Measurements from ENCODE around the gene ARID5A. TPM values are rescaled to one million over a fixed set of nuclear protein-coding genes. Genes with fewer than 3 reads are reported as not detected.
A peak's percentile ranks its signal among the peaks of the same experiment; 100 is the strongest.

The ARID5A gene
- total RNA-seq, 2 experiments from 2014 or later = 326 to 342 TPM

DNA sequence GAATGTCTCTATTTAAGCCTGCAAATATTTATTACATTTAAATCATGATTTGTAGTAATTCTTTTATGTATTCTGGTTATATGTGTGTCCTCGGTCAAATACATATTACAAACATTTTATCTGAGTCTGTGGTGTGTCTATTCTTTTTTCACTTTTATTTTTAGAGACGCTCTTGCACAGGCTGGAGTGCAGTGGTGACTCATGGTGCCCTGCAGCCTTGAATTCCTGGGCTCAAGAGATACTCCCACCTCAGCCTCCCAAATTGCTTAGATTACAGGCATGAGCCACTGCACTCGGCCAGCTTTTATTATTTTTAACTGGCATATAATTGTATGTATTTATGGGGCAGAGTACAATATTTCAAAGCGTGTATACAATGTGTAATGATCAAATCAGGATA is 47.5 kb downstream of the ARID5A start:
- H3K4me1 ChIP-seq (ENCODE audit: insufficient read depth, low read length) = no peaks in the 10 kb centered on the region
- H3K9me3 ChIP-seq (ENCODE audit: control insufficient read depth in 1 of 2, insufficient read depth in 1 of 2, low read length in 2 of 2) = no peaks in the 10 kb centered on the region
- H3K4me1 Mint-ChIP-seq (ENCODE audit: low read depth) = peaks cover 15% of the 10 kb centered on the region
- DNase-seq (no peak), ATAC-seq (ENCODE audit: poor library complexity) (no peak)
- H3K9me3 Mint-ChIP-seq = no peaks in the 10 kb centered on the region
- H3K27me3 Mint-ChIP-seq = no peaks in the 10 kb centered on the region
- H3K27ac Mint-ChIP-seq = no peak overlapping the region
- CTCF ChIA-PET = no interaction called here
- H3K36me3 Mint-ChIP-seq (ENCODE audit: low read depth) = peaks cover 21% of the 10 kb centered on the region
- POLR2A ChIA-PET = no interaction called here
- no peak overlapping the region for H3K4me3 Mint-ChIP-seq
- TF ChIP-seq, protein P1, sequence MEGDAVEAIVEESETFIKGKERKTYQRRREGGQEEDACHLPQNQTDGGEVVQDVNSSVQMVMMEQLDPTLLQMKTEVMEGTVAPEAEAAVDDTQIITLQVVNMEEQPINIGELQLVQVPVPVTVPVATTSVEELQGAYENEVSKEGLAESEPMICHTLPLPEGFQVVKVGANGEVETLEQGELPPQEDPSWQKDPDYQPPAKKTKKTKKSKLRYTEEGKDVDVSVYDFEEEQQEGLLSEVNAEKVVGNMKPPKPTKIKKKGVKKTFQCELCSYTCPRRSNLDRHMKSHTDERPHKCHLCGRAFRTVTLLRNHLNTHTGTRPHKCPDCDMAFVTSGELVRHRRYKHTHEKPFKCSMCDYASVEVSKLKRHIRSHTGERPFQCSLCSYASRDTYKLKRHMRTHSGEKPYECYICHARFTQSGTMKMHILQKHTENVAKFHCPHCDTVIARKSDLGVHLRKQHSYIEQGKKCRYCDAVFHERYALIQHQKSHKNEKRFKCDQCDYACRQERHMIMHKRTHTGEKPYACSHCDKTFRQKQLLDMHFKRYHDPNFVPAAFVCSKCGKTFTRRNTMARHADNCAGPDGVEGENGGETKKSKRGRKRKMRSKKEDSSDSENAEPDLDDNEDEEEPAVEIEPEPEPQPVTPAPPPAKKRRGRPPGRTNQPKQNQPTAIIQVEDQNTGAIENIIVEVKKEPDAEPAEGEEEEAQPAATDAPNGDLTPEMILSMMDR (IDR thresholded peaks at IDR 0.05) = no peak
- H3K27me3 ChIP-seq (ENCODE audit: control insufficient read depth in 1 of 2, insufficient read depth in 2 of 2, low read length in 2 of 2) = no peaks in the 10 kb centered on the region
- H3K27ac ChIP-seq (ENCODE audit: low read depth in 1 of 2, low read length in 2 of 2) = no peak overlapping the region
- no peak overlapping the region for H3K4me3 ChIP-seq (ENCODE audit: low read length)
- intact Hi-C loops (cut with DNase I, micrococcal nuclease) = no loop called here
- H3K36me3 ChIP-seq (ENCODE audit: insufficient read depth, low read length) = no peaks in the 10 kb centered on the region

DNA sequence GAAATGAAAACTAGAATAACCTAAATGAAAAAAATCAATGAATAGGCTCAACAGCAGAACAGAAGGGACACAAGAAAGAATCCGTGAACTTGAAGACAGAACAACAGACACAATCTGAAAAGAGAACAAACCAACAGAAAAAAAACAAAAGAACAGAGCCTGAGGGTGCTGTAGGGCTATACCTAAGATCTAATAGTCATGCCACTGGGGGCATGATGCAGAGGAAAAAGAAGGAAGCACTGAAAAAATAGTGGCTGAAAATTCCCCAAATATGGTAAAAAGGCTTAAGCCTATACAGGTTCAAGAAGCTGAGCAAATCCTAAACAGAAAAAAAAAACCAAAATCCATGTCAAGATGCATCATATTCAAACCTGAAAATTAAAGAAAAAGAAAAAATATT is 51.3 kb downstream of the ARID5A start:
- no peaks in the 10 kb centered on the region for H3K9me3 Mint-ChIP-seq
- H3K36me3 Mint-ChIP-seq (ENCODE audit: low read depth) = peaks cover 41% of the 10 kb centered on the region
- Histone ChIP-seq H3K9me3 (ENCODE audit: control insufficient read depth in 1 of 2, insufficient read depth in 1 of 2, low read length in 2 of 2) (no peaks in the 10 kb centered on the region), H3K27ac (ENCODE audit: low read depth in 1 of 2, low read length in 2 of 2) (no peak overlapping the region), H3K4me3 (ENCODE audit: low read length) (no peak overlapping the region), H3K36me3 (ENCODE audit: insufficient read depth, low read length) (peaks cover 6% of the 10 kb centered on the region), H3K27me3 (ENCODE audit: control insufficient read depth in 1 of 2, insufficient read depth in 2 of 2, low read length in 2 of 2) (no peaks in the 10 kb centered on the region), H3K4me1 (ENCODE audit: insufficient read depth, low read length) (peaks cover 4% of the 10 kb centered on the region)
- POLR2A ChIA-PET = no interaction called here
- no peaks in the 10 kb centered on the region for H3K27me3 Mint-ChIP-seq
- CTCF ChIA-PET = interaction anchor here (0.6 kb wide), 1 partner anchor 120 kb away, joined by 4 read pairs; no protein-coding TSS in a partner anchor
- ATAC-seq (ENCODE audit: poor library complexity) (no peak), DNase-seq (no peak)
- H3K27ac Mint-ChIP-seq = peak overlapping the region; percentile 37
- H3K4me1 Mint-ChIP-seq (ENCODE audit: low read depth) = peaks cover 28% of the 10 kb centered on the region
- TF ChIP-seq, protein P1 (IDR thresholded peaks at IDR 0.05) = no peak
- intact Hi-C loops (cut with DNase I, micrococcal nuclease) = no loop called here
- H3K4me3 Mint-ChIP-seq = no peak overlapping the region

DNA sequence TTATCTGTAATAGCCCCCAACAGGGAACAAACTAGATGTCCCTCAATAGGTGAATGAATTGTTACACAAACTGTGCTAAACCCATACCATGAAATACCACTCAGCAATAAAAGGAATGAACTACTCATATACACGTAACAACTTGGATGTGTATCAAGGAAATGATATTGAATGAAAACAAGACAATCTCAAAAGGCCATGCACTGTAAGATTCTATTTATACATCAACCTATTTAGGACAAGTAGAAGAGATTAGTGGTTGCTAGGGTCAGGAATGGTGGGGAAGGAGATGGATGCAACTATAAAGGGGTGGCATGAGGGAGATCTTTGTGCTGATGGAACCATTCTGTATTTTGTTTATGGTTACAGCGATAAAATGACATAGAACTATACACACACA is 54.5 kb downstream of the ARID5A start:
- POLR2A ChIA-PET = no interaction called here
- no peak overlapping the region for H3K27ac ChIP-seq (ENCODE audit: low read depth in 1 of 2, low read length in 2 of 2)
- peaks cover 26% of the 10 kb centered on the region for H3K36me3 ChIP-seq (ENCODE audit: insufficient read depth, low read length)
- CTCF ChIA-PET = no interaction called here
- TF ChIP-seq, protein P1 (IDR thresholded peaks at IDR 0.05) = no peak
- DNase-seq (no peak), ATAC-seq (ENCODE audit: poor library complexity) (no peak)
- Mint-ChIP-seq H3K36me3 (ENCODE audit: low read depth) (peaks cover 61% of the 10 kb centered on the region), H3K27ac (no peak overlapping the region), H3K4me3 (no peak overlapping the region), H3K27me3 (no peaks in the 10 kb centered on the region), H3K9me3 (no peaks in the 10 kb centered on the region), H3K4me1 (ENCODE audit: low read depth) (peaks cover 55% of the 10 kb centered on the region)
- H3K4me3 ChIP-seq (ENCODE audit: low read length) = no peak overlapping the region
- H3K9me3 ChIP-seq (ENCODE audit: control insufficient read depth in 1 of 2, insufficient read depth in 1 of 2, low read length in 2 of 2) = no peaks in the 10 kb centered on the region
- H3K4me1 ChIP-seq (ENCODE audit: insufficient read depth, low read length) = peaks cover 31% of the 10 kb centered on the region
- no peaks in the 10 kb centered on the region for H3K27me3 ChIP-seq (ENCODE audit: control insufficient read depth in 1 of 2, insufficient read depth in 2 of 2, low read length in 2 of 2)
- intact Hi-C loops (cut with DNase I, micrococcal nuclease) = no loop called here

All from CD4-positive, alpha-beta T cell (primary cell).